Thyroid gland (tissue), 4 donors: ENCODE results near the gene PDZRN3.

Experiments used
- POLR2A ChIP-seq, 2 donors: fragments of 450-650 bp; IDR thresholded peaks; one replicate each; pipeline ENCODE4 v1.6.1; 2017; ENCODE audit warnings: antibody characterized with exemption in 2 of 2, mild to moderate bottlenecking in 2 of 2, moderate library complexity in 1 of 2
- TF ChIP-seq, protein P1 (sequence below), 6 experiments: fragments of 200-600 bp in 3 of 6; fragments of 450-650 bp in 3 of 6; sonication (generic) in 3 of 6; IDR thresholded peaks; one replicate each; pipeline ENCODE4 v1.5.1; 2016 to 2019; ENCODE audit warnings: antibody characterized with exemption in 6 of 6, mild to moderate bottlenecking in 2 of 6, inconsistent platforms in 1 of 6, moderate library complexity in 1 of 6

DNA sequence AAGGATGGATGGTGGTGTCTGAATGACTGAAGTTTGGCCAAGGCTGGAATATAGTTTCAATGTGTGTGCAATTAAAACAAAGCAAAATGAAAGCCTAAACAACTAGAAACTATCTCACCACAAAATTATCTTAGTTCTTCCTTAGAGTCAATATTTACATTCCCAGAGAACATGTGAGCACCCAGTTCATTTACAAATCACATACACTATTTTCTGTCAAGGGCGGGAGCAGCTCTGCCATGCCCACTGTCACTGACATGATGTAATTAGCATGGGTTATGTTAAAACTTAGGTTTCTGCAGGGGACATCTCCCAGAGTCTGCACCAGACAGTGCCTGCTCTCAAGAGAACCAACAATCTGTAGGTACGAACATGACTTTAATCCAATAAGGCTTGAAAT, 65.0 kb downstream of the PDZRN3 start:
- TF ChIP-seq, protein P1, sequence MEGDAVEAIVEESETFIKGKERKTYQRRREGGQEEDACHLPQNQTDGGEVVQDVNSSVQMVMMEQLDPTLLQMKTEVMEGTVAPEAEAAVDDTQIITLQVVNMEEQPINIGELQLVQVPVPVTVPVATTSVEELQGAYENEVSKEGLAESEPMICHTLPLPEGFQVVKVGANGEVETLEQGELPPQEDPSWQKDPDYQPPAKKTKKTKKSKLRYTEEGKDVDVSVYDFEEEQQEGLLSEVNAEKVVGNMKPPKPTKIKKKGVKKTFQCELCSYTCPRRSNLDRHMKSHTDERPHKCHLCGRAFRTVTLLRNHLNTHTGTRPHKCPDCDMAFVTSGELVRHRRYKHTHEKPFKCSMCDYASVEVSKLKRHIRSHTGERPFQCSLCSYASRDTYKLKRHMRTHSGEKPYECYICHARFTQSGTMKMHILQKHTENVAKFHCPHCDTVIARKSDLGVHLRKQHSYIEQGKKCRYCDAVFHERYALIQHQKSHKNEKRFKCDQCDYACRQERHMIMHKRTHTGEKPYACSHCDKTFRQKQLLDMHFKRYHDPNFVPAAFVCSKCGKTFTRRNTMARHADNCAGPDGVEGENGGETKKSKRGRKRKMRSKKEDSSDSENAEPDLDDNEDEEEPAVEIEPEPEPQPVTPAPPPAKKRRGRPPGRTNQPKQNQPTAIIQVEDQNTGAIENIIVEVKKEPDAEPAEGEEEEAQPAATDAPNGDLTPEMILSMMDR (IDR thresholded peaks at IDR 0.05): no peak
- no peak for TF ChIP-seq POLR2A (IDR thresholded peaks at IDR 0.05)
